Aortic smooth muscle cell (primary cell): ENCODE data around the gene ISX. TPM values are rescaled to one million over a fixed set of nuclear protein-coding genes. Genes with fewer than 3 reads are reported as not detected.

ENCODE experiments used
- total RNA-seq: library from RNA; depleted of rRNA; stranded (reverse); fragments of >200 nt; gene quantifications from 2 replicates; pipeline ENCODE4 v1.2.3, GENCODE V29; 2014

The ISX gene
- total RNA-seq, result not detected in 2 replicates

DNA sequence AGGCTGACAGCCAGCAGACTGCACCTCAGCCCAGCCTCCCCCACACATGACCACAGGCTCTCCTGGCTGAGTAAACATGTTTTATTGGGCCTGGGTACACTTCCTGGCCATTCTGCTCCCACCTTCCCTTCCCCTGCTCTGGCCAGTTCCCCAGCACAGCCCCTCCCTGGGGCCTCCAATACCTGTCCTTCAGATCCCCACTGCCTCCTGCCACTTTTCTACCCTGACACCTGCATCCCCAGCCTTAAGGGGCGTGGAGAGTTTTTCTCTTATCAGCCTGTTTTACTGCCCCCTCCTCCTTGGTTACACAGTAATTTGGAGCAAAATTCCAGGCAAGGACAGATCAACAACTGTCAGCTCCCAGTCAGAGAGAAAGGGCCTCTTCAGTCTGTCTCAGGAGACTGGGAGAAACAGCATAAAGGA, at the start of gene ISX:
ISX (plus strand) TSS at position 363 of the 423 bp plus-strand sequence. CDS start 930 bp downstream, outside the sequence.

Other genes starting within 250 kb of the ISX start
- 13.1 and 13.6 TPM in 2 replicates for gene HMGXB4, start 191.3 kb downstream of the ISX start, total RNA-seq
- gene TOM1, start 233.7 kb downstream of the ISX start, total RNA-seq, result 27.2 and 33.6 TPM in 2 replicates